Upper lobe of left lung (tissue), 4 donors: ENCODE data around the gene ATMIN.

Source experiments
- CTCF ChIP-seq, 6 experiments: fragments of 450-650 bp in 4 of 6; fragments of 200-600 bp in 2 of 6; sonication (generic) in 2 of 6; IDR thresholded peaks; one replicate each; pipeline ENCODE4 v1.5.1; 2016 to 2019; ENCODE audit warnings: antibody characterized with exemption in 6 of 6
- EP300 ChIP-seq, 4 donors: sonication (generic); formaldehyde crosslinking; IDR thresholded peaks; one replicate each; pipeline ENCODE4 v1.5.1; 2017; ENCODE audit warnings: antibody characterized with exemption in 4 of 4, control low read depth in 2 of 4
- POLR2A ChIP-seq, 4 donors: fragments of 450-650 bp; IDR thresholded peaks; one replicate each; pipeline ENCODE4 v1.5.1; 2016 to 2017; ENCODE audit warnings: antibody characterized with exemption in 4 of 4, mild to moderate bottlenecking in 2 of 4
- POLR2AphosphoS5 ChIP-seq, 2 donors: sonication (generic); formaldehyde crosslinking; IDR thresholded peaks; one replicate each; pipeline ENCODE4 v1.5.1; 2017; ENCODE audit warnings: antibody characterized with exemption in 2 of 2

GRCh38 chr16:81006813-81007695 lies 28.6 kb upstream of the ATMIN start, which contains the start of the genes CENPN and CMC2:
- TF ChIP-seq CTCF (IDR thresholded peaks at IDR 0.05): peak in 3 of 6 experiments; percentile 13 to 27 (median 23)
- TF ChIP-seq POLR2AphosphoS5 (IDR thresholded peaks at IDR 0.05): peak; percentile 82 to 90
- TF ChIP-seq POLR2A (IDR thresholded peaks at IDR 0.05): peak in 3 of 4 donors; percentile 72 to 90 (median 89)
- peak in 1 of 4 donors; percentile 70 for TF ChIP-seq EP300 (IDR thresholded peaks at IDR 0.05)
